Measurements from ENCODE around the gene PKDCC. TPM values are rescaled to one million over a fixed set of nuclear protein-coding genes. Genes with fewer than 3 reads are reported as not detected.

PKDCC gene
- total RNA-seq, 1 experiment from 2014 or later: 3.9 TPM

- H3K27ac ChIP-seq: no peak overlapping the region
- DNase-seq: no peak
- BruUV-seq (replicated peaks): no TSS peak
- ChIA-PET CTCF (no interaction called here), POLR2A (ENCODE audit: unreplicated experiment) (no interaction called here)
- 0 out of 2 replicates have a peak, but pooled peaks cover 2% of the 10 kb centered on the region for H3K79me2 ChIP-seq (ENCODE audit: low read depth)
- H2AFZ ChIP-seq: no peak overlapping the region
- no peaks in the 10 kb centered on the region for H3K9me3 ChIP-seq (ENCODE audit: insufficient read depth, low read depth)
- no peaks in the 10 kb centered on the region for H3F3A ChIP-seq (ENCODE audit: insufficient read depth, low read depth)
- TF ChIP-seq EZH2 (IDR thresholded peaks at IDR 0.05; ENCODE audit: low read depth): no peak
- TF ChIP-seq CTCF (conservative IDR thresholded peaks at IDR 0.05): no peak
- H3K9me2 ChIP-seq (ENCODE audit: insufficient read depth): no peaks in the 10 kb centered on the region
- H3K4me3 ChIP-seq: no peak overlapping the region
- no peak overlapping the region for H3K4me2 ChIP-seq
- H4K20me1 ChIP-seq (ENCODE audit: insufficient read depth): no peaks in the 10 kb centered on the region
- intact Hi-C loops (cut with micrococcal nuclease; ENCODE audit: unreplicated experiment): no loop called here
- no peaks in the 10 kb centered on the region for H3K27me3 ChIP-seq (ENCODE audit: insufficient read depth, low read depth)
- H3K36me3 ChIP-seq (ENCODE audit: low read depth): no peaks in the 10 kb centered on the region
- H3K4me1 ChIP-seq (replicated peaks; ENCODE audit: insufficient read depth): no peaks in the 10 kb centered on the region
These were observed 7.1 kb downstream of the PKDCC start for GRCh38 chr2:42054714-42055430.

GRCh38 chr2:42055573-42056514 lies 8.0 kb downstream of the PKDCC start:
- BruUV-seq (replicated peaks): no TSS peak
- Histone ChIP-seq H3K36me3 (ENCODE audit: low read depth) (no peaks in the 10 kb centered on the region), H4K20me1 (ENCODE audit: insufficient read depth) (no peaks in the 10 kb centered on the region), H3K9me2 (ENCODE audit: insufficient read depth) (no peaks in the 10 kb centered on the region), H2AFZ (no peak overlapping the region), H3K4me3 (no peak overlapping the region), H3K27me3 (ENCODE audit: insufficient read depth, low read depth) (no peaks in the 10 kb centered on the region), H3K4me1 (replicated peaks; ENCODE audit: insufficient read depth) (no peaks in the 10 kb centered on the region), H3K4me2 (no peak overlapping the region), H3K9me3 (ENCODE audit: insufficient read depth, low read depth) (no peaks in the 10 kb centered on the region), H3K27ac (no peak overlapping the region), H3F3A (ENCODE audit: insufficient read depth, low read depth) (no peaks in the 10 kb centered on the region), H3K79me2 (ENCODE audit: low read depth) (no peaks in the 10 kb centered on the region)
- intact Hi-C loops (cut with micrococcal nuclease; ENCODE audit: unreplicated experiment): no loop called here
- TF ChIP-seq EZH2 (IDR thresholded peaks at IDR 0.05; ENCODE audit: low read depth) (no peak), CTCF (conservative IDR thresholded peaks at IDR 0.05) (no peak)
- DNase-seq: no peak
- ChIA-PET POLR2A (ENCODE audit: unreplicated experiment) (no interaction called here), CTCF (no interaction called here)

- Histone ChIP-seq H3K9me2 (ENCODE audit: insufficient read depth) (no peaks in the 10 kb centered on the region), H3K27me3 (ENCODE audit: insufficient read depth, low read depth) (no peaks in the 10 kb centered on the region), H3F3A (ENCODE audit: insufficient read depth, low read depth) (no peaks in the 10 kb centered on the region), H3K4me3 (no peak overlapping the region), H3K9me3 (ENCODE audit: insufficient read depth, low read depth) (no peaks in the 10 kb centered on the region), H4K20me1 (ENCODE audit: insufficient read depth) (no peaks in the 10 kb centered on the region), H3K36me3 (ENCODE audit: low read depth) (no peaks in the 10 kb centered on the region), H3K4me2 (no peak overlapping the region), H3K27ac (no peak overlapping the region), H3K4me1 (replicated peaks; ENCODE audit: insufficient read depth) (no peaks in the 10 kb centered on the region), H3K79me2 (ENCODE audit: low read depth) (no peaks in the 10 kb centered on the region), H2AFZ (no peak overlapping the region)
- TF ChIP-seq EZH2 (IDR thresholded peaks at IDR 0.05; ENCODE audit: low read depth) (no peak), CTCF (conservative IDR thresholded peaks at IDR 0.05) (no peak)
- POLR2A ChIA-PET (ENCODE audit: unreplicated experiment): interaction anchor here (0.7 kb wide), 1 partner anchor 1552 kb away, joined by 9 read pairs; no protein-coding TSS in a partner anchor
- no TSS peak for BruUV-seq (replicated peaks)
- intact Hi-C loops (cut with micrococcal nuclease; ENCODE audit: unreplicated experiment): no loop called here
- CTCF ChIA-PET: no interaction called here
- no peak for DNase-seq
These were observed 9.5 kb downstream of the PKDCC start for GRCh38 chr2:42057159-42057901.
